ENCODE measurements around the gene NADSYN1.
A peak's percentile ranks its signal among the peaks of the same experiment; 100 is the strongest.

Gene NADSYN1

DNA sequence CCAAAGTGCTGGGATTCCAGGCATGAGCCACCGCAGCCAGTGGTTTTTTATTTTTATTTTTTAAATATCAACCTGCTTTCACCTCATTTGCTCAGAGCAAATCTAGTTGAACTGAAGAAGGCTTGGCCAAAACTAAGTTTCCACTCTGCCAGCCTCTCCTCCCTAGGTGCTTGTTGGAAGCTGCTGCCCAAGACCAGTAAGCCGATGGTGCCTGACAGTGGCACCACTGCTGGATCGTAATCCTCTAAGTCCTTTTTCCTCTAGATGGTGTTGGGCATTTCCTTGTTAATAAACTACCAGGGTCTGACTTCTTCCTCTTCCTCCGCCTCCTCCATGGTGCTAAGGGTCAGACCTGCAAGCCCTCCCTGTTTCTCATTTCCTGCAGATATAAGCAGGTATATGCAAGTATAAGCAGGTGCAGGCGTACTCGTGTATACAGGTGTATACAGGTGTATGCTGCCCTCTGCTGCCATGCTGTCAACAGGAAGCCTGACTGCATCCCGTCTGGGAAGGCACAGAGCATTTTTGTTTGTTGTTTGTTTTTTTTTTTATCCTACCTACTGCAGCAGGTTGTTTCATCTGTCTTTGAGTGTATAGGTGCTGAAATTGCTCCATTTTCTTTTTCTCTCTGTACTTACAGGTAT lies 1.6 kb downstream of the NADSYN1 start:
- DNase-seq (ENCODE audit: low read depth): peak; percentile 18
- TF ChIP-seq, protein P1, sequence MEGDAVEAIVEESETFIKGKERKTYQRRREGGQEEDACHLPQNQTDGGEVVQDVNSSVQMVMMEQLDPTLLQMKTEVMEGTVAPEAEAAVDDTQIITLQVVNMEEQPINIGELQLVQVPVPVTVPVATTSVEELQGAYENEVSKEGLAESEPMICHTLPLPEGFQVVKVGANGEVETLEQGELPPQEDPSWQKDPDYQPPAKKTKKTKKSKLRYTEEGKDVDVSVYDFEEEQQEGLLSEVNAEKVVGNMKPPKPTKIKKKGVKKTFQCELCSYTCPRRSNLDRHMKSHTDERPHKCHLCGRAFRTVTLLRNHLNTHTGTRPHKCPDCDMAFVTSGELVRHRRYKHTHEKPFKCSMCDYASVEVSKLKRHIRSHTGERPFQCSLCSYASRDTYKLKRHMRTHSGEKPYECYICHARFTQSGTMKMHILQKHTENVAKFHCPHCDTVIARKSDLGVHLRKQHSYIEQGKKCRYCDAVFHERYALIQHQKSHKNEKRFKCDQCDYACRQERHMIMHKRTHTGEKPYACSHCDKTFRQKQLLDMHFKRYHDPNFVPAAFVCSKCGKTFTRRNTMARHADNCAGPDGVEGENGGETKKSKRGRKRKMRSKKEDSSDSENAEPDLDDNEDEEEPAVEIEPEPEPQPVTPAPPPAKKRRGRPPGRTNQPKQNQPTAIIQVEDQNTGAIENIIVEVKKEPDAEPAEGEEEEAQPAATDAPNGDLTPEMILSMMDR (IDR thresholded peaks at IDR 0.05; ENCODE audit: insufficient read depth, low read depth, low read length, missing control alignments): peak; percentile 5
- H3K4me3 ChIP-seq (ENCODE audit: low read depth, low read length): peak overlapping the region; percentile 87; the same call in 1 of the 2 replicates

DNA sequence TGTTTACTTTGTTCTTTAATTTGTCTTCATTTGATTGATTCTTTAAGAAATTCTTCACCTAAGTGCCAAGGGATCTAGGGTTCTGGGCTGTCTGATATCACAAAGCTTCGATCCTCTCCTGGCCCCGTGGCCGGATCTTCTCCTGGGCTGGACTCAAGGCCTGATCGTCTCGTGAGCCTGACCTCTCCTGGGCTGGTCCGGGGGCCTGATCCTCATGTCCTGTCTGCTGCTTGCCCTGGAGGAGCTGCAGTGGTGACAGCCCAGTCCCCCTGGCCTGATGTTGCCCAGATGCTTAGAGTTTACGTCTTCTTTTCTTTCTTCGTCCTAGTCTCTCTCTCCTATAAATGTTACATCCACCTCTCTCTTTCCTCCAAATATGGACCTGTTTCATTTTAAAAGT lies 3.3 kb downstream of the NADSYN1 start:
- TF ChIP-seq, protein P1 (IDR thresholded peaks at IDR 0.05; ENCODE audit: insufficient read depth, low read depth, low read length, missing control alignments): no peak
- no peak overlapping the region for H3K4me3 ChIP-seq (ENCODE audit: low read depth, low read length)
- DNase-seq (ENCODE audit: low read depth): no peak

DNA sequence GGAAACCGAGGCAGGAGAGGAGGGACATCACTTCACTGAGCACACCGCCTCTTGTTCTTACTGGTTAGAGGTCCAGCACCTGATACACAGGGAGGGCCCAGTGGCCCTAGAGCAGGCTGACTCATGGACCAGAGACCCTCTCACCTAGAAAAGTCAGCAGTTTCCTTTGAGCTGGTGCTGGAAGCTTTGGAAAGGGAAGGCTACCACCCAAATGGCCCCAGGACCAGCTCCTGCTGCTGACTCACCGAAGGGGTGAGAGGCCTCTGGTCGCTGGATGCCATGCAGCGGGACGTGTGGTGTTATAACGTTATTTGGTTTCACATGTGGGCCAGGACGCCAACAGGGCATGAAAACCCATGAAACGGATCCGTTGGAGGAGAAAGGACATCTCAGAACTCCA lies 3.8 kb downstream of the NADSYN1 start:
- TF ChIP-seq, protein P1 (IDR thresholded peaks at IDR 0.05; ENCODE audit: insufficient read depth, low read depth, low read length, missing control alignments): no peak
- no peak for DNase-seq (ENCODE audit: low read depth)
- H3K4me3 ChIP-seq (ENCODE audit: low read depth, low read length): no peak overlapping the region

DNA sequence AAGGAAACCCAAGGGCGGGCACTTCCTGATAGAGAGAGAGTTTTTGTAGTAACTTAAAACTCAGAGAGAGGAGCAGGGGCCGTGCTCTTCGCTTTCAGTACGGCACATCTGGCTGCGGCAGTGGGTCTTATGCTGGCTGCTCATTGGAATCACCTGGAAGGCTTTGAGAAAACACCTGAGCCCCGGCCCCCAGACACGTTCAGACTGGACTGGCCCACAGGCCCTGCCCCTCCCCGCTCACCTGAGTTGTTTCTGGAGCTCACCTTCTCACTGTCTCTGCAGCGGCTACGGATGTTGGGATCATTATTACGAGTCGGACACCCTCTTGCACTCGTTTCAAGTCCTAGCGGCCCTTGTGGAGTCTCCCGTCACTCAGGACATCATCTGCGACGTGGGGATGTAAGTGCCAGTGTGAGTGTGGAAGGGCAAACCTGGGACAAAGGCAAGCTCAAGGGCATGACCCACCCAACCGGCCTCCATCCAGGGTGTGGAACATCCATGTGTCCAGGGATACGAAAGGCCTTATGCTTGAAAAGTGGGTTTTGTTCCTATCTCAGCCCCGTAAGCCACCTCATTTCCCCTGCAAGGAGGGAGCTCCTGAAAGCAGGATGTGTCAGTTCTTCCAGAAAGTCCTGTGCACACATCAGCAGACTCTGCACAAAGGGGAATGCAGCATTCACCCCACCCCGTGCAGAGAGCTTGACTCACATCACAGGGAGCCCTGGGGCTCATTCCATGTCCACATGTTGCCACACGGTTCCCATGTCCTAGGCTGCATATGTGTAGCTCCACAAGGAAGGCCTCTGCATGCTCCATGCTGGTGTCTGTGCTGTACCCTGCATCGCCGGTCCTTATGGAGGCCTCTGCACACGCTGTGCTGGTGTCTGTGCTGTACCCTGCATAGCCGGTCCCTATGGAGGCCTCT lies 5.4 kb downstream of the NADSYN1 start:
- DNase-seq (ENCODE audit: low read depth): no peak
- TF ChIP-seq, protein P1 (IDR thresholded peaks at IDR 0.05; ENCODE audit: insufficient read depth, low read depth, low read length, missing control alignments): no peak
- H3K4me3 ChIP-seq (ENCODE audit: low read depth, low read length): no peak overlapping the region

DNA sequence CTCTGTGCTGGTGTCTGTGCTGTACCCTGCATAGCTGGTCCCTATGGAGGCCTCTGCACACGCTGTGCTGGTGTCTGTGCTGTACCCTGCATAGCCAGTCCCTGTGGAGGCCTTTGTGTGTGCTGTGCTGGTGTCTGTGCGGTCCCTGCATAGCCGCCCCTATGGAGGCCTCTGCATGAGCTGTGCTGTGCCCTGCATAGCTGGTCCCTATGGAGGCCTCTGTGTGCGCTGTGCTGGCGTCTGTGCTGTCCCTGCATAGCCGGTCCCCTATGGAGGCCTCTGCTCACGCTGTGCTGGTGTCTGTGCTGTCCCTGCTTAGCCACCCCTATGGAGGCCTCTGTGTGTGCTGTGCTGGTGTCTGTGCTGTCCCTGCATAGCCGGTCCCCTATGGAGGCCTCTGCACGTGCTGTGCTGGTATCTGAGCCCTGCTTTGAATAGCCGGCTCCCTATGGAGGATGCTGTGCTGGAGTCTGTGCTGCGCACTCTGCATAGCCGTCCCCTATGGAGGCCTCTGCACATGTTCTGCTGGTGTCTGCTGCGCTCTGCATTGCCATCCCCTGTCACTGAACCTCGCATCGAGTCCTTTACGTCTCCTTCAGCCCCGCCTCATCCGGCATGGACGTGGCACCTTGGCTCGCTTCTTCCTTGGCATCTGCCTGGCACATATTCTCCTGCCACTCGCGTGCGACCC lies 6.2 kb downstream of the NADSYN1 start:
- TF ChIP-seq, protein P1 (IDR thresholded peaks at IDR 0.05; ENCODE audit: insufficient read depth, low read depth, low read length, missing control alignments): no peak
- no peak overlapping the region for H3K4me3 ChIP-seq (ENCODE audit: low read depth, low read length)
- DNase-seq (ENCODE audit: low read depth): no peak

DNA sequence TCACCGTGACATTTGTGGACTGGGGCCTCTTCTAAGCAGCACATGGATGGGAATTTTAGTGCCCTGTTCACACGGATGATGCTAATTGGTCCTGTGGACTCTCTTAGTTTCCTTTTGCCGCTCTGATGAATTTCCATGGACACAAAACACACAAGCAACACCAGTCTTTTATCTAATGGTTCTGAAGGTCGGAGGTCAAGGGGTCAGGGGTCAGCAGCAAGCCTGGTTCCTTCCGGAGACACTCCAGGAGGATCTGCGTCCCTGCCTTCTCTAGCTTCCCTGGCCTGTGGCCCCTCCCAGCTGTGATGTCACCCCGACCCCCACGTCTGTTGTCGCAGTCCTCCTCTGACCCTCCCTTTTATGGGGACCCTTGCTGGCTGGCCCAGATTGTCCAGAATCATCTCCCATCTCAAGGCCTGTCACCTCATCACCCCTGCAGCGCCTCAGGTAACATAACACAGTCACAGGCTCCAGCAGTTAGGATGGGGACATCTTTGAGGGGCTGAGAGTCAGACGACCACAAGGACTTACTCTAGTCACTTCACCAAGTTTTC lies 6.8 kb downstream of the NADSYN1 start:
- no peak for DNase-seq (ENCODE audit: low read depth)
- TF ChIP-seq, protein P1 (IDR thresholded peaks at IDR 0.05; ENCODE audit: insufficient read depth, low read depth, low read length, missing control alignments): no peak
- H3K4me3 ChIP-seq (ENCODE audit: low read depth, low read length): no peak overlapping the region
